Inferior parietal cortex (tissue), 1 donor: ENCODE measurements around the gene FANCD2.
A peak's percentile ranks its signal among the peaks of the same experiment; 100 is the strongest.
"Not testable (repeated sequence)": the region's sequence is repeated elsewhere in the genome, so short reads cannot be mapped to it uniquely, and the experiment has no call there.

Source experiments
- DNase-seq: peaks from one replicate; pipeline ENCODE4 v3.0.0-alpha.2; 2016; ENCODE audit errors: extremely low spot score

The FANCD2 gene

GRCh38 chr3:10026084-10026890, at the start of gene FANCD2:
TSS of gene FANCD2 (plus strand) at chr3:10026437. CDS start at chr3:10028658, 2,221 bp downstream.
- peak; percentile 92 for DNase-seq

DNA sequence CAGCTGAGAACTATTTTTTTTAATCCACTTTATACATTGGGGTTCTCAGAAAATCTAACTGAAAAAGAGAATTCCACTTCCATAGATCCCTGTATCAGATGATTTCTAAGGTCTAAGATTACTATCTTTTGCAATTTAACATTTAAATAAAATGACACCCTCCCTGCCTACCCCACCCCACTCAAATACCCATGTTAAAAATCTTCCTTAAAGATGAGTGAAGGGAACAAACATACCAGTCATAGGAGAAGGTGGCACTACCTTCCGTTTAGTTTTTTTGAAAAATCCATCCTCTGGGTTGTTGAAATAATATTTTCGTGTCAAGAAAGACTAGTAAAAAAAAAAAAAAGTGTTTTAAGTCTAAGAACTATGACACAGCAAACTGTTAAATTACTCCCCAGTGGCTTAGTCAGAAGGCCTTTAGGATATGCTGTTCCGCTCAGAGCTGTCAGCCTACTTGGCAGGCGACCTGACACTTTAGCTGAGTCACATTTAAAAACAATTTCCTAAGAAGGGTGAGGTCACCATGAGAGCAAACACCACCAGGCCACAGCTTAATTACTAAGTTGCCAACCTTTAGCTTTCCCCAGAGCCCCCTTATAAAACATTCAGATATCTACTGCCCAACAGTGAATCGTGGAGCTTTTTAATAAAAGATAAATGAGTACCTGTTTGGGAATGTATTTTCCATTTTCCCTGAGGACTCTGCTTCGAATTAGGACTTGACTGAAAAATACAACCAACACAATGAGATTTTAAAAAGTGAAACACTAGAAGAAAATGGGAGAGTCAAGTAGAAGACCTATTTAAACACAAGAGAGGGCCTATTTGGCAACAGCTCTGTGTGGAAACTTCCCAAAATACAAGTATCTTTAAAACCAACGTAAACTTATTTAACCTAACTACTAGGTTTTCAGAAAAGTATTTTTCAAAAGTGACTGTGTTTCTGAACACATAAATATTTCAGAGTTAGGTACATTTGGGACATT, 49.2 kb upstream of the FANCD2 start:
- peak; percentile 73 for DNase-seq

DNA sequence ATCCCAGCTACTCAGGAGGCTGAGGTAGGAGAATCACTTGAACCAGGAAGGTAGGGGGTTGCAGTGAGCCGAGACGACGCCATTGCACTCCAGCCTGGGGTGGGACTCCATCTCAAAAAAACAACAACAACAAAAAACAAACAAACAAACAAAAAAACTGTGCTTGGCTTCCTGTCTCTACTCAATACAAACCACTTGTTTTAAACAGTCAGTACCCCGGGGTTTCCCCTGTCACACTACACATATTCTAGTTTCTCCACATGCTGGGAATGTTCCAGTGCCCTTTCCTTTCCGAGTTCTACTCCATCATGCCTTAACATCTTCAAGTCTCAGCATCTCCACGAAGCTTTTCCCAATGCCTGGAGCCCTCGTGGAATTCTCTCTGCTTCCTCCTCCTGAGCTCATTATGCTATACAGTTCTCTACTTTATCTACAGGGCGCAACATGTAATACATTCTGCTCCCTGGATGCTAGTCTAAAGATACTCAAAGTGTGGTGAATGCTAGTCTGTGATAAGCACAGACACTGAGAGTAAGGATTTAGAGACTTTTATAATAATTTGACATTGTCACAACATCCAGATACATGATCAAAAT, 47.4 kb upstream of the FANCD2 start:
- DNase-seq: peak; percentile 9

- DNase-seq: no peak
Measured at GRCh38 chr3:9980251-9980650, 46.0 kb upstream of the FANCD2 start.

DNA sequence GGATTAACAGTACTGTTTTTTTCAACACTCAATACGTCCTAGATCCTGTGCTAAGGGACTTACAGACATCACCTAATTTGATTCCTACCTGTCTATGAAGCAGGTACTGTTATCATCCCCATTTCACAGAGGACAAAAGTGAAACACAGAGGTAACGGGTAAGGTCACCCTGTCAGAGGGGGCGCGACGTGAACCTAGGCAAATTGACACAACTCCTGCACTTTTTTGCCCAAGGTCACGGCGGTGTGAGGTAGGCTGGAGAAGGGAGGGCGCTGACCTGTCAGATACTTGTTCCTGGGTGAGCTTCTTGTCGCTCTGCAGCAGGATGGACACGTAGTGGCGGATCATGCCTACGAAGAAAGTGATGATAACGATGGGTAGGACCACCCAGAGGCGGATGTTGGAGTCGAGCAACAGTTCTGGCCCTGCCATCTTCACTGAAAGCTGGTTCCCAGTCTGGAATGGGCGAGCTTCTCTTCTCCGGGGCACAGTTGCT, 40.0 kb upstream of the FANCD2 start:
- DNase-seq: no peak

DNA sequence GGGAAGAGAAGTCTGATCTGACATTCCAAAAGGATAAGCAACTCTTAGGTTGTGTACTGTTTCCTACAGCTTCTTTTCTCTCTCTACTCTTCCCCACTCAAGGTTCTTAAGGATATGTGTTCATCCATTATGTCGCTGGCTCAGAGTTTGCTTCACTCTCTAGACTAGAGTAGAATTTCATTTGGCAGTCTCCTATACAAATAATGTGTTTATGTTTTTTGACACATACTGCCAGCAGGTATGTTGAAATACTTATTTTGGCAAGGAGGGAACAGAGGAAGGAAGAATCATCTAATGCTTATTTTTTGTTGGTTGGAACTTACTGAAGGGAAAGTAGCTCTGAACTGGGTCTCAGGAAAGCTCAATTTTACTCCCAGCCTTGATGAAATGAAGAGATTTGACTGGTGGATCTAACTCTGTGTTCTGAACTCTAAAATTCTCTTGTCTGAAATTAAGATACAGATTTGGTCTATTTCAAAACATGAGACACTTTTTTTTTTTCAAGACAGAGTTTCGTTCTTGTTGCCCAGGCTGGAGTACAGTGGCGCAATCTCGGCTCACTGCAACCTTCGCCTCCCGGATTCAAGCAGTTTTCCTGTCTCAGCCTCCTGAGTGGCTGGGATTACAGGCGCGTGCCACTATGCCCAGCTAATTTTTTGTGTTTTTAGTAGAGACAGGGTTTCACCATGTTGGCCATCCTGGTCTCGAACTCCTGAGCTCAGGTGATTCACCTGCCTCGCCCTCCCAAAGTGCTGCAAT, 32.0 kb upstream of the FANCD2 start:
- DNase-seq: no peak

- no peak for DNase-seq
Measured at GRCh38 chr3:10000686-10001085, 25.6 kb upstream of the FANCD2 start.

- DNase-seq: no peak
Measured at GRCh38 chr3:10002951-10003350, 23.3 kb upstream of the FANCD2 start.

GRCh38 chr3:10004506-10004905, 21.7 kb upstream of the FANCD2 start:
- no peak for DNase-seq

DNA sequence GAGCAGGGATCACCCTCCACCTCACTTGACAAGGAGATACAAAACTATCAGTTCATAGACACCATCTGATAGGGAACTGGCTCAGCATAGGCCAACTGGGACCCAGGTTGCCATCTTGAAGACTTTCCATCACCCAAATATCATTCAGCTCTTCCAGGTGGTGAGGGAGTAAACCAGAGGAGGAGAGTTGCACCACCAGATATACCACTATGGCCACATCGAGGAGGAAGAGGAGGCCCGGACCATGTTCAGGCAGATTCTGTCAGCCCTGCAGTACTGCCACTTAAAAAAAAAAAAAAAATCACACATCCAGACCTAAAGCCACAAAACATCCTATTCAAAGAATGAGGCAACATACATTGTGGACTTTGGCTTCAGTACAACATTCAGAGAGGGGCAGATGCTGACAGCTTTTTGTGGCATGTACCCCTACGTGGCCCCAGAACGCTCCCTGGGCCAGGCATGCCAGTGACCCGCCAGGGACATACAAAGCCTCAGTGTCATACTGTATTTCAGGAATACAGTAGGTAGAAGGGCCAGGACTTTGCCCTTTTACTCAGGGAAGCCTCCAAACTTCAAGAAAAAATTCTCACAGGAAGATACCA, 21.2 kb upstream of the FANCD2 start:
- DNase-seq: no peak

DNA sequence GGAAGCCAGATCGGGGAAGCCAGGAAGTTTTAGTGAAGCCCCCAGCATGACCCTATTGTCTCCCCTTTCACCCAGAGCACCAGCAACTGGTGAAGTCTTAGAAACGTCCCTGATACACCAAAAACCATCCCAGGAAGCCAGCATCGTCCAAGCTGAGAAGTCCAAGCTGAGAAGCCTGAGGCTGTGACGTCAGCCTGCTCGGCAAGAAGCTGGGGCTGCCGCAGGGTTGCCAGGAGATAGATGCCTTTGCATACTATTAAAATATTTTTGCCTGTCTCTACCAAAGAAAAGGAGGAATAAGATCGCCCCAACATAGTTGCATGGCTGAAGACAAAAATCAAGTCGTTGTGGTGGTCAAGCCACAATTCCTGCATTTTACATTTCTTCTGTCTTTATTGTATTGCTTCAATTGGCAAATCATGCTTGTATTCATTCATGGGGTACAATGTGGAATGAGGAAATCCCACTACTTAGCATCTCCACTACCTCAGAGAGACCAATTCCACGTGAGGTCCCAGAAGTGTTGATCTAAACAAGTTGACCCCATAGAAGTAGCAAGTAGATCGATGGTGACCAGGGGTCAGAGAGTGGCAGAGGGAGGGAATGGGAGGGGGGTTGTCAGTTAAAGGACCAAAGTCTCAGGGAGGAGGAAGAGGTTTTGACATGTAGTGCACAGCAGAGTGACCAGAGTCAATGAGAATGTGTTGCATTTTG, 20.0 kb upstream of the FANCD2 start:
- DNase-seq: no peak

- no peak for DNase-seq
Measured at GRCh38 chr3:10006762-10007090, 19.5 kb upstream of the FANCD2 start.

DNA sequence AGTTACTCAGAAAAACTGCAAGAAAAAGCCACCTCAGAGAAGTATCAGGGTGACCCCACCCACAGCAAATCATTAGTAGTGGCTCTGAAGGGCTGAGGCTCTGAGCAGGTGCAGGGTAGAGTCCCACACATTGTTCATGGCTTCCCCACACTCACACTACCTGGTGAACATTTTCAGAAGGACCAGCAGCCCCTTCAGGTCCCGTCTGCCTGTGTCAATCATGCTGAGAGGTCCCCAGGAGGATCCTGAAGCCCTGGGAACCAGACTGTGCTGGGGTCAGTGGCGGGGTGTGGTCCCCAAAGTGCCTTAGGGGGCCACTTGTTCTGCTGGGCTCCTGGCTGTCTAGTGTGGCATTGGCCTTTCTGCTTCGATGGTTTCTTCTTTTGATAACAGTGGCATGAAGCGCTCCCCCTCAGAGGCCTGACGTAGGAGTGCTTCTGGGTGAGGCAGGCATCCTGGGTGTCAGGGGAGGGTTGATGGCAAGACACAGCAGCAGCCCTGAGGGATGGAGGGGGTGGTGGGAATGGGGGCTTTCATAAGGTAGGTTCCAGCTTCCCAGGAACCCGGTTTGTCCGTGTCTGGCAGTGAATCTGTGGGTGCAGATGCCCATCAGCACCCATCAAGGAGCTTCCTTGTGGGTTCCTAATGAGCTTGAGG, 19.0 kb upstream of the FANCD2 start:
- no peak for DNase-seq

DNA sequence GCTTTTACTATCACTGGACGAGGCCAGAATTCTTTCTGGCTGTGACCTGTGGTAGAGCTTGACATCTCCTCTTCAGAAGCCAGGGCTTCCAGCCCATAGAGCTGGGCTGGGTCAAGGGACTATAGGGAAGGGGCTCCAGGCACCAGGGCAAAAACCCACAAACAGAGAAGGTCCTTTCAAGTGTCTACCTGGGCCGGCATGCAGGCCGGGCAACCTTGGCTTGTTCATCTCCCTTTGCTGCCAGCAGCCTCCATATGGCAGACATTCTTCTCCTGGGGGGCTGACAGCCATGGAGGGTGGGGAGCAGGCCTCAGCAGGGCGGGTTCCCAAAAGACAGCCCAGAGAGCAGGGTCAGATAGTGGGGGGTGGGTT, 18.0 kb upstream of the FANCD2 start:
- DNase-seq: not testable (repeated sequence)

DNA sequence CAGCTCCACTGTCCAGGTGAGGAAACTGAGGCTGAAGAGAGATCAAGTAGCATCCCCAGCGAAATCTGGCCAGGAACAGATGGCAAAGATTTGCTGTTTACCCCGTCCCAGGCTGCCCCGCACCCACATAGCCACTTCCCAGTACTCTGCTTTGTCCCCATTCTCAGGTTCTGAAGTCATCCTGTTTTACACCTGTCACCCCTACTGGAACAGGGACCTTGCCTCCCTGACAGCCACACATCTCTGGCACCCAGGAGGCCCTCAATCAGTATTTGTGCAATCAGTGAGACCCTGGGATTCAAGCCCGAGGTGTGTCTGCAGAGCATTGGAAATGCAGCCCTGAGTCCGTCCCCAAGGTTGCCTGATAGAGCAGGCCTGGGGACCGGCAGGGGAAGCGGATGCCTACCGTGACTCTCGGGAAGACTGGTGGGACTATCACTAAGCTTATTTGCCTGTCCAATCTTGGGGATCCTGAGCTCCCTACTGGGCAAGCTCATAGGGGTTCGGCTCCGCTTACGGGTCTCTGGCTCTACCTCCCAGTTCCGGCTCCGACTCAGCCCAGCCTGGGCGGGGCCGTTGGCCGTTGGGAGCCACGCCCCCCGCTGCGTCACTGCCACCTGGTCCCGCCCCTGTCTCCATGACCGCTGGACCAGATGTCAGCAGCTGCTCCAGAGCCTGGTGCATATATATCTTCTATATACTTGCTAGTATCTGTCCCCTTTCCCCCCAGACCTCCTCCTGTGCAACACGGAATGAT, 17.5 kb upstream of the FANCD2 start:
- DNase-seq: peak; percentile 77

- DNase-seq: no peak
Measured at GRCh38 chr3:10010421-10010877, 15.8 kb upstream of the FANCD2 start.

DNA sequence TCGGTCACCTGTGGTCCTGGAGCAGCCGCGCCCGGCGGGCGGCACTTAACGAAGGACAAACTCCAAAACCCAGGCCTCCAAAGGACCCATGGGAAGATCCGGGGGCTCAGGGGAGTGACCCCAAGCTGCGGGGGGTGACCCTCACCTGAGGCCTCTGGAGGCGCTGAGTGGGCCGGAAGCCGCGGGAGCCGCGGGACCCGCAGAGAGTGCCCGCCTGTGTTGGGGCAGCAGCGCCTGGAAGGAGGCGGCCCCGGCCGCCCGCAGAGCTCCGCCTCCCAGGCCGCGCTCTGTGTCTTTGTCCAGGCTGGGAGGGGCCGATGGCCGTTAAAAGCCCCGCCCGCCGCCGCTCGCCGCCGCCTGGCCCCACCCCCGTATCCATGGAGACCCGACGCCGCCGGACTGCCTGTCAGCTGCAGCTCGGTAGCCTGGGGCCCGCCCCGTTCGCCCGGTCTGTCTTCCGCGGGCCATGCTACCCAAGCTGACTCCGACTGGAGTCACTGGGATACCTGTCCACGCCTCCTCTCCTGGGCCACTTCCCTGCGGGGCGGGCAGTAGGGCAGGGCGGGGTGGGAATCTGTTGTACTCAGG, 15.3 kb upstream of the FANCD2 start:
- DNase-seq: peak; percentile 77

DNA sequence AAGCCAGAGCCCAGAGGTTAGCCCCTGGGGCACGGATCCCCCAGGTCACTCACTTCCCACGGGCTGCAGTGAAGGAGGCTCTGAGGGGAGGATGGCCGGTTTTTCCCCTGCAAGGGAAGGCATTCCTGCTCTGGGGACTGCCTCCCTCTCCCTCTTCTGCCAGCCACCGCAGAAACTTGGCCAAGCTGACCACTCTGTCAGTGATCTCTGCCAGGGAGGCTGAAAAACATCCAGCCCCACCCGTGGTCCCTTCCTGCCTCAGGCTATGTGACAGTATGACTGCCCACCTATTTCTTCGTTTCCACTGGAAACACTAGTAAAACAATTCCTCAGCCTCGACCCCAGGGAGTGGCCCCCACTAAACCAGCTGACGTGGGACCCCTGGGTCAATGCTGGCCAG, 14.6 kb upstream of the FANCD2 start:
- no peak for DNase-seq

DNA sequence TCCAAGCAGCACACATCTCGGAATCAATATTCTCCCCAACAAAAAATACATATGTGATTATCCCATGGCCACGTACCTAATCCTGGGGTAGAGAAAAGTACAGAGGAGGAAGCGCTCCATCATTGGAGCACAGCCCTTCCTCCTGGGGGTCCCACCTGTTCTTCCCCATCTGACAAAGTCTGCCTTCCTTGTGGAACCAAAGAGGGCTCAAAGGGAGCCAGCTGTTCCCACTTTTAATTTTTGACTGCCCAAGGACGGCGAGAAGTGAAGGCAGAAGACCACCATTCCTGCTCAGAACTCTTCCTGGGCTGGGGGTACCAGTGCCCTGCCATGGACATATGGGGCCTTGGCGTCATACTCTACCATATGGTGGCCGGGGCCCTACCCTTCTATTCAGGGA, 14.1 kb upstream of the FANCD2 start:
- no peak for DNase-seq
